ENCODE results near the gene GPR87.

GPR87 gene

GRCh38 chr3:151320131-151320530 is 3.5 kb upstream of the GPR87 start:
- Histone ChIP-seq H3K4me1 (ENCODE audit: insufficient read depth, low read length, poor library complexity, severe bottlenecking) (peaks cover 4% of the 10 kb centered on the region), H3F3A (ENCODE audit: low read depth) (no peaks in the 10 kb centered on the region), H3K4me2 (ENCODE audit: low read depth, low read length, poor library complexity, severe bottlenecking) (no peak overlapping the region), H3K9me3 (ENCODE audit: insufficient read depth, low read depth, low read length) (no peaks in the 10 kb centered on the region), H4K20me1 (ENCODE audit: insufficient read depth, low read length, poor library complexity, severe bottlenecking) (peaks cover 4% of the 10 kb centered on the region), H2AFZ (ENCODE audit: low read length) (no peak overlapping the region), H3K9ac (ENCODE audit: low read depth, low read length, poor library complexity, severe bottlenecking) (no peak overlapping the region), H3K9me2 (replicated peaks; ENCODE audit: low read depth, low read length) (no peaks in the 10 kb centered on the region), H3K4me3 (ENCODE audit: low read length, poor library complexity, severe bottlenecking) (no peak overlapping the region), H3K27me3 (ENCODE audit: insufficient read depth, low read length, poor library complexity, severe bottlenecking) (no peaks in the 10 kb centered on the region), H3K79me2 (ENCODE audit: insufficient read depth, low read length) (no peaks in the 10 kb centered on the region), H3K36me3 (ENCODE audit: insufficient read depth, low read length) (peaks cover 9% of the 10 kb centered on the region; the same call in 1 of the 2 replicates)
- TF ChIP-seq EZH2phosphoT487 (IDR thresholded peaks at IDR 0.05; ENCODE audit: borderline replicate concordance) (no peak), CTCF (conservative IDR thresholded peaks at IDR 0.05; ENCODE audit: low read length) (no peak)

GRCh38 chr3:151319628-151320027 is 3.0 kb upstream of the GPR87 start:
- Histone ChIP-seq H3K9ac (ENCODE audit: low read depth, low read length, poor library complexity, severe bottlenecking) (no peak overlapping the region), H3F3A (ENCODE audit: low read depth) (no peaks in the 10 kb centered on the region), H3K4me3 (ENCODE audit: low read length, poor library complexity, severe bottlenecking) (no peak overlapping the region), H3K4me1 (ENCODE audit: insufficient read depth, low read length, poor library complexity, severe bottlenecking) (peaks cover 4% of the 10 kb centered on the region), H3K36me3 (ENCODE audit: insufficient read depth, low read length) (peaks cover 9% of the 10 kb centered on the region; the same call in 1 of the 2 replicates), H4K20me1 (ENCODE audit: insufficient read depth, low read length, poor library complexity, severe bottlenecking) (peaks cover 2% of the 10 kb centered on the region), H3K4me2 (ENCODE audit: low read depth, low read length, poor library complexity, severe bottlenecking) (no peak overlapping the region), H3K9me2 (replicated peaks; ENCODE audit: low read depth, low read length) (no peaks in the 10 kb centered on the region), H3K79me2 (ENCODE audit: insufficient read depth, low read length) (no peaks in the 10 kb centered on the region), H3K27me3 (ENCODE audit: insufficient read depth, low read length, poor library complexity, severe bottlenecking) (no peaks in the 10 kb centered on the region), H3K9me3 (ENCODE audit: insufficient read depth, low read depth, low read length) (no peaks in the 10 kb centered on the region), H2AFZ (ENCODE audit: low read length) (no peak overlapping the region)
- TF ChIP-seq CTCF (conservative IDR thresholded peaks at IDR 0.05; ENCODE audit: low read length), result no peak
- TF ChIP-seq EZH2phosphoT487 (IDR thresholded peaks at IDR 0.05; ENCODE audit: borderline replicate concordance), result no peak

GRCh38 chr3:151318991-151319390 is 2.4 kb upstream of the GPR87 start:
- Histone ChIP-seq H3K4me1 (ENCODE audit: insufficient read depth, low read length, poor library complexity, severe bottlenecking) (peaks cover 4% of the 10 kb centered on the region), H3K27me3 (ENCODE audit: insufficient read depth, low read length, poor library complexity, severe bottlenecking) (no peaks in the 10 kb centered on the region), H3F3A (ENCODE audit: low read depth) (no peaks in the 10 kb centered on the region), H3K79me2 (ENCODE audit: insufficient read depth, low read length) (no peaks in the 10 kb centered on the region), H3K9me2 (replicated peaks; ENCODE audit: low read depth, low read length) (no peaks in the 10 kb centered on the region), H3K4me2 (ENCODE audit: low read depth, low read length, poor library complexity, severe bottlenecking) (no peak overlapping the region), H3K36me3 (ENCODE audit: insufficient read depth, low read length) (peaks cover 9% of the 10 kb centered on the region; the same call in 1 of the 2 replicates), H4K20me1 (ENCODE audit: insufficient read depth, low read length, poor library complexity, severe bottlenecking) (no peaks in the 10 kb centered on the region), H3K9ac (ENCODE audit: low read depth, low read length, poor library complexity, severe bottlenecking) (no peak overlapping the region), H2AFZ (ENCODE audit: low read length) (no peak overlapping the region), H3K4me3 (ENCODE audit: low read length, poor library complexity, severe bottlenecking) (no peak overlapping the region), H3K9me3 (ENCODE audit: insufficient read depth, low read depth, low read length) (no peaks in the 10 kb centered on the region)
- TF ChIP-seq CTCF (conservative IDR thresholded peaks at IDR 0.05; ENCODE audit: low read length) (no peak), EZH2phosphoT487 (IDR thresholded peaks at IDR 0.05; ENCODE audit: borderline replicate concordance) (no peak)

Data from Loucy (cell line).